Activated CD4-positive, alpha-beta T cell treated with anti-CD3 and anti-CD28 coated beads for 48 hours (primary cell): Measurements from ENCODE around the gene SEZ6.

Experiments used
- DNase-seq: peaks from one replicate; pipeline ENCODE4 v3.0.0-alpha.2; 2020

SEZ6 gene

GRCh38 chr17:29032857-29033197 is 27.0 kb upstream of the SEZ6 start:
- DNase-seq: no peak

GRCh38 chr17:29032013-29032856 is 26.4 kb upstream of the SEZ6 start:
- no peak for DNase-seq

- no peak for DNase-seq
Observed at GRCh38 chr17:29031488-29031887, 25.7 kb upstream of the SEZ6 start.

GRCh38 chr17:29024316-29024952 is 18.6 kb upstream of the SEZ6 start:
- no peak for DNase-seq

GRCh38 chr17:29022074-29022473 is 16.2 kb upstream of the SEZ6 start:
- no peak for DNase-seq

GRCh38 chr17:29021226-29021625 is 15.4 kb upstream of the SEZ6 start:
- no peak for DNase-seq

GRCh38 chr17:29020576-29020975 is 14.7 kb upstream of the SEZ6 start:
- no peak for DNase-seq

- DNase-seq: peak; percentile 13
Observed at GRCh38 chr17:29019475-29020181, 13.8 kb upstream of the SEZ6 start.

- no peak for DNase-seq
Observed at GRCh38 chr17:29018788-29019474, 13.1 kb upstream of the SEZ6 start.

GRCh38 chr17:29016345-29017210 is 10.7 kb upstream of the SEZ6 start:
- DNase-seq: no peak

GRCh38 chr17:29014716-29015115 is 8.9 kb upstream of the SEZ6 start:
- no peak for DNase-seq

GRCh38 chr17:29012535-29012934 is 6.7 kb upstream of the SEZ6 start:
- DNase-seq: no peak

GRCh38 chr17:29010586-29010985 is 4.8 kb upstream of the SEZ6 start:
- DNase-seq: no peak

GRCh38 chr17:29010129-29010528 is 4.3 kb upstream of the SEZ6 start:
- DNase-seq: no peak

- DNase-seq: no peak
Observed at GRCh38 chr17:29008591-29008990, 2.8 kb upstream of the SEZ6 start.

GRCh38 chr17:29007860-29008455 is 2.1 kb upstream of the SEZ6 start:
- DNase-seq: no peak

- DNase-seq: no peak
Observed at GRCh38 chr17:29007456-29007855, 1.6 kb upstream of the SEZ6 start.

- DNase-seq: no peak
Observed at GRCh38 chr17:29004081-29004692, 1.6 kb downstream of the SEZ6 start.

GRCh38 chr17:29003289-29003688 is 2.5 kb downstream of the SEZ6 start:
- no peak for DNase-seq

- DNase-seq: no peak
Observed at GRCh38 chr17:29002811-29003210, 3.0 kb downstream of the SEZ6 start.

GRCh38 chr17:29000973-29001372 is 4.9 kb downstream of the SEZ6 start:
- no peak for DNase-seq

- no peak for DNase-seq
Observed at GRCh38 chr17:28999206-28999605, 6.6 kb downstream of the SEZ6 start.
